Transverse colon (tissue), 4 donors: ENCODE results near the gene BAIAP3.

Experiments used
- CTCF ChIP-seq, 5 experiments: fragments of 200-600 bp in 3 of 5; fragments of 450-650 bp in 2 of 5; sonication (generic) in 3 of 5; IDR thresholded peaks; 1 replicate in 2 of 5; 2 replicates in 3 of 5; pipeline ENCODE4 v1.5.1; 2016 to 2017; ENCODE audit warnings: antibody characterized with exemption in 5 of 5, inconsistent platforms in 3 of 5, mild to moderate bottlenecking in 2 of 5, moderate library complexity in 1 of 5
- POLR2A ChIP-seq: fragments of 450-650 bp; IDR thresholded peaks from one replicate; pipeline ENCODE4 v1.6.1; 2016; ENCODE audit warnings: antibody characterized with exemption, mild to moderate bottlenecking, moderate library complexity
- POLR2AphosphoS5 ChIP-seq, 3 donors: sonication (generic); formaldehyde crosslinking; IDR thresholded peaks; one replicate each; pipeline ENCODE4 v1.6.1; 2016; ENCODE audit warnings: antibody characterized with exemption in 3 of 3

- no peak for TF ChIP-seq POLR2A
- no peak for TF ChIP-seq POLR2AphosphoS5 (IDR thresholded peaks at IDR 0.05)
- TF ChIP-seq CTCF (IDR thresholded peaks at IDR 0.05) = no peak
These were observed 9.1 kb upstream of the BAIAP3 start for GRCh38 chr16:1324286-1324826.
